Ovary (tissue), 9 donors: Measurements from ENCODE around the gene CALML5. TPM values are rescaled to one million over a fixed set of nuclear protein-coding genes. Genes with fewer than 3 reads are reported as not detected.
A peak's percentile ranks its signal among the peaks of the same experiment; 100 is the strongest.

Experiments used
- DNase-seq, 5 donors: peaks; one replicate each; pipeline ENCODE4 v3.0.0-alpha.2; 2019 to 2020
- H3K27ac ChIP-seq, 2 donors: fragments of 200-600 bp; one replicate each; pipeline versions ENCODE4 v1.5.1 to v1.8.0; 2019 to 2022
- H3K27me3 ChIP-seq: fragments of 200-600 bp; one replicate; pipeline ENCODE4 v1.8.0; 2022
- H3K36me3 ChIP-seq: fragments of 200-600 bp; sonication (generic); one replicate; pipeline ENCODE4 v1.5.1; 2019
- H3K4me1 ChIP-seq: one replicate; pipeline ENCODE4 v1.8.1; 2013; ENCODE audit warnings: mild to moderate bottlenecking, moderate library complexity; ENCODE audit not compliant: insufficient read depth
- H3K4me3 ChIP-seq: fragments of 200-600 bp; sonication (generic); one replicate; pipeline ENCODE4 v1.5.1; 2017
- H3K9me3 ChIP-seq, 2 donors: fragments of 200-600 bp in 1 of 2; sonication (generic) in 1 of 2; one replicate each; pipeline versions ENCODE4 v1.5.1 to v1.8.1; 2013 to 2019; ENCODE audit warnings: mild to moderate bottlenecking in 1 of 2, moderate library complexity in 1 of 2
- EP300 ChIP-seq: sonication (generic); formaldehyde crosslinking; IDR thresholded peaks from one replicate; pipeline ENCODE4 v1.6.1; 2017; ENCODE audit warnings: antibody characterized with exemption
- POLR2A ChIP-seq: fragments of 450-650 bp; IDR thresholded peaks from one replicate; pipeline ENCODE4 v1.6.1; 2017; ENCODE audit warnings: antibody characterized with exemption, mild to moderate bottlenecking, moderate library complexity
- WGBS, 3 donors: extraction: QIAGEN DNeasy Blood & Tissue Kit in 1 of 3; methylation state at CpG; one replicate each; pipeline versions ENCODE4 v1.1.5 to v1.1.7; 2013 to 2017; 5-methylcytosine and 5-hydroxymethylcytosine counted together
- intact Hi-C, 4 donors: fragments of 100-400 bp; cut with DNase I; formaldehyde crosslinking; loops; one replicate each; pipeline versions ENCODE4 v1.11.0 to v1.15.1; 2022 to 2023
- polyA plus RNA-seq, 2 donors: library from polyadenylated mRNA; stranded (reverse); fragments of 200-250 nt in 1 of 2; fragments of 350-450 nt in 1 of 2; fragmentation: Illumina TruSeq in 1 of 2; extraction: RNeasy Lipid Tissue Mini Kit (QIAGEN cat#74804) in 1 of 2; gene quantifications; one replicate each; pipeline ENCODE4 v1.2.3, GENCODE V29; 2013 to 2014
- total RNA-seq, 7 donors: library from RNA; depleted of rRNA in 2 of 7; stranded (reverse); fragments of >200 nt in 2 of 7; fragmentation: NEBNext Ultra II Directional in 3 of 7; extraction: Animal tissue kit (Norgen Biotek cat#: 25700) in 3 of 7; gene quantifications; one replicate each; pipeline versions ENCODE4 v1.1.0 to v1.2.4, GENCODE V29; 2016 to 2023
- TF ChIP-seq, protein P1 (sequence below), 3 donors: fragments of 450-650 bp in 2 of 3; fragments of 200-600 bp in 1 of 3; IDR thresholded peaks; one replicate each; pipeline versions ENCODE4 v1.5.1 to v1.8.0; 2016 to 2022; ENCODE audit warnings: antibody characterized with exemption in 3 of 3, mild to moderate bottlenecking in 1 of 3
- donor health status: DM: no; HTN: no; CAD: no; lungs with moderate emphysema.
- donor health status: DM: no; HTN: no; CAD: no.
- donor health status: Bipolar disorder and iron deficiency.
- donor health status: DM: yes; HTN: yes; CAD: no.
- donor health status: DM: no; HTN: no; CAD: no.
- donor health status: DM: yes; HTN: yes; CAD: no.

The CALML5 gene
- total and polyA plus RNA-seq, 9 donors = 1.7 TPM; not detected in 8

DNA sequence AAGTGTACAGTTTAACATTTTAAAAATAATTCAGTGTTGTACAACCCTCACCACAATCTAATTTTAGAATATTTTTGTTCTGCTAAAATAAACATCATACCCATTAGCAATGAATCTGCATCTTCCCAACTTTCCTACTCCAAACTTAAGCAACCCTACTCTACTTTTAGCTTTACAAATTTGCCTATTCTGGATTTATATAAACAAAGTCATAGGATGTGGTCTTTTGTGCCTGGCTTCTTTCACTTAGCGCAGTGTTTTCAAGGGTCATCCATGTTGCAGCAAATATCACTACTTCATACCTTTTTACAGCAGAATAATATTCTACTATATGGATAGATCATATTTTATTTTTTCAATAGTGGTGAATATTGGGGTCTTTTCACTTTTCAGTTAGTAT is 44.3 kb upstream of the CALML5 start:
- H3K4me1 ChIP-seq = peaks cover 9% of the 10 kb centered on the region
- intact Hi-C loops = loop anchor here in 1 of 4 donors (10.0 kb wide), 1 partner anchor 89 kb away; no protein-coding TSS in a partner anchor
- H3K36me3 ChIP-seq = no peaks in the 10 kb centered on the region
- WGBS, 3 donors = 88 to 94% (median 92%) methylated on average over 1 of the region's 1 CpG
- no peaks in the 10 kb centered on the region for H3K27me3 ChIP-seq
- DNase-seq = no peak
- TF ChIP-seq, protein P1, sequence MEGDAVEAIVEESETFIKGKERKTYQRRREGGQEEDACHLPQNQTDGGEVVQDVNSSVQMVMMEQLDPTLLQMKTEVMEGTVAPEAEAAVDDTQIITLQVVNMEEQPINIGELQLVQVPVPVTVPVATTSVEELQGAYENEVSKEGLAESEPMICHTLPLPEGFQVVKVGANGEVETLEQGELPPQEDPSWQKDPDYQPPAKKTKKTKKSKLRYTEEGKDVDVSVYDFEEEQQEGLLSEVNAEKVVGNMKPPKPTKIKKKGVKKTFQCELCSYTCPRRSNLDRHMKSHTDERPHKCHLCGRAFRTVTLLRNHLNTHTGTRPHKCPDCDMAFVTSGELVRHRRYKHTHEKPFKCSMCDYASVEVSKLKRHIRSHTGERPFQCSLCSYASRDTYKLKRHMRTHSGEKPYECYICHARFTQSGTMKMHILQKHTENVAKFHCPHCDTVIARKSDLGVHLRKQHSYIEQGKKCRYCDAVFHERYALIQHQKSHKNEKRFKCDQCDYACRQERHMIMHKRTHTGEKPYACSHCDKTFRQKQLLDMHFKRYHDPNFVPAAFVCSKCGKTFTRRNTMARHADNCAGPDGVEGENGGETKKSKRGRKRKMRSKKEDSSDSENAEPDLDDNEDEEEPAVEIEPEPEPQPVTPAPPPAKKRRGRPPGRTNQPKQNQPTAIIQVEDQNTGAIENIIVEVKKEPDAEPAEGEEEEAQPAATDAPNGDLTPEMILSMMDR (IDR thresholded peaks at IDR 0.05) = no peak
- TF ChIP-seq POLR2A = no peak
- TF ChIP-seq EP300 = no peak
- no peaks in the 10 kb centered on the region for H3K9me3 ChIP-seq
- no peak overlapping the region for H3K4me3 ChIP-seq
- no peak overlapping the region for H3K27ac ChIP-seq

DNA sequence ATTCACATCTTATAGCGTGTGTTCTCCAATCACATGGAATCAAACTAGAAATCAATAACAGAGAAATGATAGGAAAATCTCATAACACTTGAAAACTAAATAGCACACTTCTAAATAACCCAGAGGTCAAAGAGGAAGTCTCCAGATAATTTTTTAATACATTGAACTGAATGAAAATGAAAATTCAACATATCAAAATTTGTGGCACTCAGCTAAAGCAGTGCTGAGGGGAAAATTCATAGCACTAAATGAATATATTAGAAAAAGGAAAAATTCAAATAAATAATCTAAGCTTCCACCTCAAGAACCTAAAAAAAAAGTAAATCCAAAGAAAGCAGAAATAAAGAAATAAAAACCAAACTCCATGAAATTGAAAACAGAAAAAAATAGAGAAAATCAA is 42.7 kb upstream of the CALML5 start:
- peaks cover 3% of the 10 kb centered on the region for H3K4me1 ChIP-seq
- H3K27me3 ChIP-seq = no peaks in the 10 kb centered on the region
- no peak overlapping the region for H3K27ac ChIP-seq
- no peaks in the 10 kb centered on the region for H3K9me3 ChIP-seq
- WGBS, 3 donors = 95 to 98% (median 97%) methylated on average over 1 of the region's 1 CpG
- DNase-seq = no peak
- TF ChIP-seq EP300 (no peak), POLR2A (no peak)
- TF ChIP-seq, protein P1 (IDR thresholded peaks at IDR 0.05) = no peak
- H3K4me3 ChIP-seq = no peak overlapping the region
- H3K36me3 ChIP-seq = no peaks in the 10 kb centered on the region
- intact Hi-C loops = loop anchor here in 1 of 4 donors (10.0 kb wide), 1 partner anchor 87 kb away; no protein-coding TSS in a partner anchor

DNA sequence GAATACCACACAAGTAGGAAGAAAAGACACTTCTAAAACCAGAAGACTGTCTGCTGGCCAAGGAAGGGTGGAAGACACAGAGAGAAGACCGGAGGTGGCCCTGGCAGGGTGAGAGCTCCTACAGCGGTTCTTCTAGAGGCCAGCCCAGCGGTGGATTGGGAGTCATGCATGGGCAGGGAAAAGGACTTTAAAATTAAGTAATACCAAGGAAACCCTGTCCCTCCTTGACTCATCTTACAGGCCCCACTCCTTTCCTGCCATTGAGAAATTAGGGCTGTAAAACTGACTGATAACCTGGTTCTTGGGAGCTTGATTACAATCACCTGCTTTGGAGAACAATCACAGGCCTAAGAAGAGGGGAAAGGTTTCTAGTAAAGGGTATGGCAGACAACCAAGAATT is 41.5 kb upstream of the CALML5 start:
- Histone ChIP-seq H3K4me1 (no peaks in the 10 kb centered on the region), H3K9me3 (no peaks in the 10 kb centered on the region), H3K27ac (no peak overlapping the region), H3K4me3 (no peak overlapping the region), H3K27me3 (no peaks in the 10 kb centered on the region), H3K36me3 (no peaks in the 10 kb centered on the region)
- intact Hi-C loops = loop anchor here in 1 of 4 donors (10.0 kb wide), 1 partner anchor 86 kb away; no protein-coding TSS in a partner anchor
- DNase-seq = peak in 1 of 5 donors; percentile 11
- 94 to 99% (median 99%) methylated on average over 3 of the region's 3 CpGs for WGBS, 3 donors
- TF ChIP-seq EP300 (no peak), POLR2A (no peak)
- TF ChIP-seq, protein P1 (IDR thresholded peaks at IDR 0.05) = no peak

DNA sequence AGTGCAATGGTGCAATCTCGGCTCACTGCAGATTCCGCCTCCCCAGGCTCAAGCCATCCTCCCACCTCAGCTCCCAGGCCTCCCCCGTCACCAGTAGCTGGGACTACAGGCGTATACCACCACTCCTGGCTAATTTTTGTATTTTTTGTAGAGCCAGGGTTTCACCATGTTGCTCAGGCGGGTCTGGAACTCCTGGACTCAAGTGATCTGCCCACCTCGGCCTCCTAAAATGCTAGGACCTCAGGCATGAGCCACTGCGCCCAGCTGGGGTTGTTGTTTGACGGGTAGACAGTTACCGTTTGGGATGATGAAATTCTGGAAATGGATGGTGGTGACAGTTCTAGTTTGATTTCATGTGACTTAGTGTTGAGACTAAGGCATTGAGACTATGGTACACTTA is 40.7 kb upstream of the CALML5 start:
- peak in 1 of 5 donors; percentile 8 for DNase-seq
- 94 to 97% (median 96%) methylated on average over 9 of the region's 9 CpGs for WGBS, 3 donors
- Histone ChIP-seq H3K4me1 (no peaks in the 10 kb centered on the region), H3K27ac (no peak overlapping the region), H3K9me3 (no peaks in the 10 kb centered on the region), H3K4me3 (no peak overlapping the region), H3K36me3 (no peaks in the 10 kb centered on the region), H3K27me3 (no peaks in the 10 kb centered on the region)
- no peak for TF ChIP-seq EP300
- TF ChIP-seq, protein P1 (IDR thresholded peaks at IDR 0.05) = no peak
- TF ChIP-seq POLR2A = no peak
- intact Hi-C loops = loop anchor here in 1 of 4 donors (10.0 kb wide), 1 partner anchor 85 kb away; no protein-coding TSS in a partner anchor
